Common myeloid progenitor, CD34-positive (primary cell): Measurements from ENCODE around the gene STAT2.
"Not testable (repeated sequence)": the region's sequence is repeated elsewhere in the genome, so short reads cannot be mapped to it uniquely, and the experiment has no call there.

Experiments used
- CTCF ChIA-PET: fragments of 350-600 bp; sonication (Branson Sonifier 250); formaldehyde crosslinking; loops from one replicate; lab custom pipeline; 2021; ENCODE audit warnings: antibody characterized with exemption; lab: Charles Lee
- POLR2A ChIA-PET: fragments of 350-600 bp; sonication (Branson Sonifier 250); formaldehyde crosslinking; loops from one replicate; lab custom pipeline; 2021; ENCODE audit warnings: antibody characterized with exemption; lab: Charles Lee
- DNase-seq, 3 donors: peaks; one replicate each; pipeline versions ENCODE4 v3.0.0 to v3.0.0-alpha.2; 2013
- H3K27ac ChIP-seq, 2 experiments: 1 replicate in 1 of 2; 2 replicates in 1 of 2; pipeline ENCODE4 v1.7.0; 2013; ENCODE audit warnings: inconsistent platforms in 2 of 2, low read length in 2 of 2, mild to moderate bottlenecking in 2 of 2, low read depth in 1 of 2, moderate library complexity in 1 of 2; ENCODE audit not compliant: severe bottlenecking in 2 of 2, insufficient read depth in 1 of 2, poor library complexity in 1 of 2
- H3K27me3 ChIP-seq, 5 experiments: replicated peaks in 2 of 5; 1 replicate in 3 of 5; 2 replicates in 2 of 5; pipeline versions ENCODE4 v1.6.1 to v1.7.0; 2013; ENCODE audit warnings: low read length in 4 of 5, mild to moderate bottlenecking in 2 of 5, moderate library complexity in 2 of 5, inconsistent platforms in 1 of 5; ENCODE audit not compliant: insufficient read depth in 5 of 5, control insufficient read depth in 4 of 5
- H3K36me3 ChIP-seq, 4 experiments: 1 replicate in 2 of 4; 2 replicates in 2 of 4; pipeline versions ENCODE4 v1.6.1 to v1.7.0; 2013; ENCODE audit warnings: low read length in 3 of 4, control low read depth in 1 of 4, mild to moderate bottlenecking in 1 of 4; ENCODE audit not compliant: control insufficient read depth in 4 of 4, insufficient read depth in 4 of 4
- H3K4me1 ChIP-seq, 4 experiments: 1 replicate in 3 of 4; 2 replicates in 1 of 4; pipeline versions ENCODE4 v1.6.1 to v1.7.1; 2013; ENCODE audit warnings: low read length in 3 of 4, mild to moderate bottlenecking in 3 of 4, control low read depth in 1 of 4, inconsistent platforms in 1 of 4, moderate library complexity in 1 of 4; ENCODE audit not compliant: control insufficient read depth in 4 of 4, insufficient read depth in 4 of 4; ENCODE audit errors: control extremely low read depth in 1 of 4
- H3K4me3 ChIP-seq, 7 experiments: 1 replicate in 4 of 7; 2 replicates in 3 of 7; pipeline versions ENCODE4 v1.5.1 to v1.7.0; 2013; ENCODE audit warnings: mild to moderate bottlenecking in 7 of 7, low read length in 6 of 7, moderate library complexity in 6 of 7, inconsistent platforms in 2 of 7, low read depth in 2 of 7, control low read depth in 1 of 7; ENCODE audit not compliant: insufficient read depth in 4 of 7, control insufficient read depth in 1 of 7; ENCODE audit errors: extremely low read depth in 1 of 7
- H3K9me3 ChIP-seq, 5 experiments: 1 replicate in 4 of 5; 2 replicates in 1 of 5; pipeline versions ENCODE4 v1.6.1 to v1.7.1; 2013; ENCODE audit warnings: low read length in 4 of 5, mild to moderate bottlenecking in 2 of 5, inconsistent platforms in 1 of 5, low read depth in 1 of 5, moderate library complexity in 1 of 5; ENCODE audit not compliant: control insufficient read depth in 4 of 5, insufficient read depth in 2 of 5; ENCODE audit errors: control extremely low read depth in 1 of 5
- WGBS: methylation state at CpG from one replicate; pipeline ENCODE4 v1.1.5; 2013; ENCODE audit not compliant: insufficient coverage; 5-methylcytosine and 5-hydroxymethylcytosine counted together

STAT2 gene

DNA sequence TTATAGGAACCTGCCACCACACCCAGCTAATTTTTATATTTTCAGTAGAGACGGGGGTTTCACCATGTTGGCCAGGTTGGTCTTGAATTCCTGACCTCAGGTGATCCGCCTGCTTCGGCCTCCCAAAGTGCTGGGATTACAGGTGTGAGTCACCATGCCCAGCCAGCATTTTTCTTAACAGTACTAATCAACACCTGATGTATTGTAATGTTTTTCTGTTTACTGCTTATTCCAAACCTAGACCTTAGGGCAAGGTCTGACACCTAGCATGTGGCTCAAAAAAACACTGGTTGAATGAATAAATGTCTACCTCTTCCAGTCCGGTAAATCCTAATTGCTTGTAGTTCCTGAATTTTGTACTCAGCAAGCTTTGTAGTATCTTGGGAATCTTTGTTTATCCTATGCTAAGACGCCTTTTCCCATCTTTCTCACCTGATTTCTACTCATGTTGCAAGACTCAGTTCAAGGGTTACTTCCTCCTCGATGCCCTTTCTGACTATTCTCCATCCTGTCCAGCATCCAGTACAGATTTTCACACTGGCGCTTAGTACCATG, 28.9 kb downstream of the STAT2 start:
- H3K4me3 ChIP-seq = no peak overlapping the region
- peaks cover 9 to 23% (median 17%) of the 10 kb centered on the region in 4 experiments for H3K4me1 ChIP-seq
- ChIA-PET CTCF (no interaction called here), POLR2A (no interaction called here)
- no peaks in the 10 kb centered on the region for H3K9me3 ChIP-seq
- 100% methylated on average over 5 of the region's 7 CpGs for WGBS
- no peak for DNase-seq
- no peaks in the 10 kb centered on the region for H3K27me3 ChIP-seq
- H3K27ac ChIP-seq = no peak overlapping the region
- peaks cover 5 to 25% (median 17%) of the 10 kb centered on the region in 4 experiments for H3K36me3 ChIP-seq

DNA sequence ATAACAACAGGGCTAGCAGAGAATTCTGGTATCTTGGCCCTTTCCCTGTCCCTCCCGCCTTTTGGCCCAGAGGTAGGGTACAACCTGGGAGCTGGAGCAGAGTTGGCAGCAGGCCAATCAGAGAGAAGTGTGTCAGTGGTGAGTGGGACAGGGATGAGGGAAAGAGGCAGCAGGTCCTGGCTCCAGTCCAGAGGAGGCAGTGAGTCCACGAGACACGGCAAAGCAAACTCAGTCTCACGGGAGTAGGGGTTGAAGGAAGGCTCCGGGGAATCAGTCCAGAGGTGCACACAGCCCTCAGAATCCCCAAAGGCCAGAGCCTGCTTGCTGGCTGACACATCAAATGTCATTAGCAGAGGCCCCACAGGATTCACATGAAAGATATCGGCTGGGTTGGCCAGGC, 33.4 kb downstream of the STAT2 start:
- DNase-seq = no peak
- Histone ChIP-seq H3K27ac (no peak overlapping the region), H3K9me3 (no peaks in the 10 kb centered on the region), H3K27me3 (no peaks in the 10 kb centered on the region), H3K4me1 (peaks cover 0 to 5% (median 0%) of the 10 kb centered on the region in 4 experiments), H3K36me3 (peaks cover 15 to 69% (median 46%) of the 10 kb centered on the region in 4 experiments), H3K4me3 (no peak overlapping the region)
- POLR2A ChIA-PET = no interaction called here
- CTCF ChIA-PET = interaction anchor here (4.5 kb wide), 1 partner anchor 10 kb away, joined by 19 read pairs; the partner anchor contains the start of gene CNPY2
- 98% methylated on average over 5 of the region's 6 CpGs for WGBS

DNA sequence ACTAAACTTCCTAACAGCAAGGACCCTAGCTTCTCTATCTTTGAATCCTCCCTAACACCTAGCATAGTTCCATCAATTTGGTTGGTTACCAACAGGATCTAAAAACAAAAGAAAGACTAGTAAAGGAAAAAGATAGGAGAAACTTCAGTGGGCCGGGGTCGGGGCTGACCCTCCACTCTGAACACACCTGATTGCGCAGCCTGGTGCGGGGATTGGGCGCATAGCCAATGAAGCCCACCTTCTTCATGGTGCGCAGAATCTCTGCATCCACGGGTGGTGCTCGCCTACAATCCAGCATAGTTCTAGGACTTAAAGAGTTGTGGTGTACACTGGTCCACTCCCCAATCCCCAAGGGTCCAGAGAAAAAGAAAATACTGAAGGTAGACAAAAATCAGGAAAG, 33.8 kb downstream of the STAT2 start:
- 100% methylated on average over 4 of the region's 8 CpGs for WGBS
- peaks cover 0 to 5% (median 0%) of the 10 kb centered on the region in 4 experiments for H3K4me1 ChIP-seq
- no peak overlapping the region for H3K4me3 ChIP-seq
- ChIA-PET CTCF (interaction anchor here (1.5 to 4.5 kb wide), 2 partner anchors 10 to 16 kb away, joined by 3 to 19 read pairs; partner anchors contain the start of gene CNPY2), POLR2A (no interaction called here)
- DNase-seq = no peak
- no peaks in the 10 kb centered on the region for H3K27me3 ChIP-seq
- peaks cover 15 to 71% (median 46%) of the 10 kb centered on the region in 4 experiments for H3K36me3 ChIP-seq
- no peak overlapping the region for H3K27ac ChIP-seq
- H3K9me3 ChIP-seq = no peaks in the 10 kb centered on the region

DNA sequence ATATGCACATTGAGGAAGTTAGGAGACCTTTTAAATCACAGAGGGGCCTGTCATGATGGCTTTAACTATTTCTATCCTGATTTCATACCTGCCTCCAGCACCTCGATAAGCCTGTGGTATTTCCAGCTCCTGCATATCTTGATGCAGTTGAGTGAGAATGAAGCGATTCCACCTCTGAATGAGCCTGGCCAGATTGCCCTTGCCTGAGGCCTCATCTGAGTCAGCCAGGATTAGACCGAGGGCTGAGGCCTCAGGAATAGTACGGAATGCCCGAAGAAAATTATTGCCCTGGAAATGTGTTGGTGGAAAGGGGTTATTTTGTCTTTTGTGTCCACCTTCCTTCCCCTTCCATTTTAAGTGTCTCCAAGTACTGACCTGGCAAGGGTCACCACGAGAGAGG, 35.7 kb downstream of the STAT2 start:
- POLR2A ChIA-PET = interaction anchor here (1.2 kb wide), 1 partner anchor 8 kb away, joined by 4 read pairs; the partner anchor contains the start of gene CNPY2

DNA sequence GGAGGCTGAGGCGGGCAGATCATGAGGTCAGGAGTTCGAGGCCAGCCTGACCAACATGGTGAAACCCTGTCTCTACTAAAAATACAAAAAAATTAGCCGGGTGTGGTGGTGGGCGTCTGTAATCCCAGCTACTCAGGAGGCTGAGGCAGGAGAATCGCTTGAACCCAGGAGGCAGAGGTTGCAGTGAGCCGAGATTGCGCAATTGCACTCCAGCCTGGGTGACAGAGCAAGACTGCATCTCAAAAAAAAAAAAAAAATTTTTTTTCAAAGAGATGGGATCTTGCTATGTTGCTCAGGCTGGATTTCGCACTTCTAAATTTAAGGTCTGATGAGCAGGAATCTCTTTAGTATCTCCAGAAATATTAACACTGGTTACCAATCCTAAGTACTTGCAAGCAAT, 38.3 kb downstream of the STAT2 start:
- POLR2A ChIA-PET = not testable (repeated sequence)

More for the DNA sequence above, 35.7 kb downstream of the STAT2 start:
- Histone ChIP-seq H3K36me3 (peaks cover 21 to 83% (median 53%) of the 10 kb centered on the region in 4 experiments), H3K4me3 (no peak overlapping the region), H3K9me3 (no peaks in the 10 kb centered on the region), H3K27ac (no peak overlapping the region), H3K4me1 (peaks cover 0 to 5% (median 0%) of the 10 kb centered on the region in 4 experiments), H3K27me3 (no peaks in the 10 kb centered on the region)
- no peak for DNase-seq
- WGBS = 88% methylated on average over 3 of the region's 6 CpGs
- CTCF ChIA-PET = interaction anchor here (0.7 to 4.5 kb wide), 3 partner anchors 8 to 16 kb away, joined by 3 to 19 read pairs (median 4); partner anchors contain the start of gene CNPY2

DNA sequence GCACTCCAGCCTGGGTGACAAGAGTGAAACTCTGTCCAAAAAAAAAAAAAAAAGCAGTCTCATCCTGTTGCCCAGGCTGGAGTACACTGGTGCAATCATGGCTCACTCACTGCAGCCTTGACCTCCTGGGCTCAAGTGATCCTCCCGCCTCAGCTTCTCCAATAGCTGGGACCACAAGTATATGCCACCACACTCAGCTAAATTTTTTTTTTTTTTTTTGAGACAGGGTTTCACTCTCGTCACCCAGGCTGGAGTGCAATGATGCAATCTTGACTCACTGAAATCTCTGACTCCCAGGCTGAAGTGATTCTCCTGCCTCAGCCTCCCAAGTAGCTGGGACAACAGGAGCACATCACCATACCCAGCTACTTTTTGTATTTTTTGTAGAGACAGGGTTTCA, 38.9 kb downstream of the STAT2 start:
- WGBS = 100% methylated on average over 1 of the region's 2 CpGs
- peaks cover 18 to 64% (median 44%) of the 10 kb centered on the region in 4 experiments for H3K36me3 ChIP-seq
- H3K9me3 ChIP-seq = no peaks in the 10 kb centered on the region
- H3K27me3 ChIP-seq = no peaks in the 10 kb centered on the region
- H3K4me3 ChIP-seq = no peak overlapping the region
- peaks cover 0 to 10% (median 6%) of the 10 kb centered on the region in 4 experiments for H3K4me1 ChIP-seq
- CTCF ChIA-PET = interaction anchor here (0.7 kb wide), 1 partner anchor 578 kb away, joined by 4 read pairs; no protein-coding TSS in a partner anchor
- no peak overlapping the region for H3K27ac ChIP-seq
- DNase-seq = no peak
- POLR2A ChIA-PET = no interaction called here

More for the DNA sequence above, 38.3 kb downstream of the STAT2 start:
- WGBS = no CpG with 5 or more reads among the region's 8 CpGs
- not testable (repeated sequence) for H3K4me1 ChIP-seq, H3K4me3 ChIP-seq, H3K27ac ChIP-seq, H3K9me3 ChIP-seq, DNase-seq, H3K27me3 ChIP-seq
- CTCF ChIA-PET = interaction anchor here (0.7 kb wide), 1 partner anchor 578 kb away, joined by 4 read pairs; no protein-coding TSS in a partner anchor
- peaks cover 18 to 70% (median 47%) of the 10 kb centered on the region in 4 experiments for H3K36me3 ChIP-seq

DNA sequence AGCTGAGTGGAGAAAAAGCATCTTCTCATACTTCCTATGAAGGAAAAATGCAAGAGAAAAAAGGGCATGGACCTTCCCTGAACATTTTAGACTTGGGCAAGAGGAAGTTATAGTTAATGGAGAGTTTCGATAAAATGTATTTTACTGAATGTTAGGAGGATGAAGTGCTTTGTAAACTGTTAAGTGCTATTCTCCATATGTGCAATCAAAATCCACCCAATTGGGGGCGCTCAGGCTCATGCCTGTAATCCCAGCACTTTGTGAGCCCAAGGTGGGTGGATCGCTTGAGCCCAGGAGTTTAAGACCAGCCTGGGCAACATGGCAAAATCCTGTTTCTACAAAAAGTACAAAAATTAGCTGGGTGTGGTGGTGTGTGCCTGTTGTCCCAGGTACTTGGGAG, 42.2 kb downstream of the STAT2 start:
- peaks cover 13 to 39% (median 23%) of the 10 kb centered on the region in 4 experiments for H3K36me3 ChIP-seq
- POLR2A ChIA-PET = no interaction called here
- CTCF ChIA-PET = interaction anchor here (3.1 kb wide), 1 partner anchor 147 kb away, joined by 14 read pairs; no protein-coding TSS in a partner anchor
- WGBS = 100% methylated on average over 1 of the region's 3 CpGs
- peaks cover 6 to 18% (median 17%) of the 10 kb centered on the region in 4 experiments for H3K4me1 ChIP-seq
- DNase-seq = no peak
- H3K4me3 ChIP-seq = no peak overlapping the region
- H3K9me3 ChIP-seq = no peaks in the 10 kb centered on the region
- no peaks in the 10 kb centered on the region for H3K27me3 ChIP-seq
- no peak overlapping the region for H3K27ac ChIP-seq
